HS-5 (cell line): ENCODE results near the gene NPHP4.
"Not testable (repeated sequence)": the region's sequence is repeated elsewhere in the genome, so short reads cannot be mapped to it uniquely, and the experiment has no call there.

ENCODE experiments used
- DNase-seq: peaks from one replicate; pipeline ENCODE4 v3.0.0-alpha.2; 2012; ENCODE audit warnings: low read depth

The NPHP4 gene

DNA sequence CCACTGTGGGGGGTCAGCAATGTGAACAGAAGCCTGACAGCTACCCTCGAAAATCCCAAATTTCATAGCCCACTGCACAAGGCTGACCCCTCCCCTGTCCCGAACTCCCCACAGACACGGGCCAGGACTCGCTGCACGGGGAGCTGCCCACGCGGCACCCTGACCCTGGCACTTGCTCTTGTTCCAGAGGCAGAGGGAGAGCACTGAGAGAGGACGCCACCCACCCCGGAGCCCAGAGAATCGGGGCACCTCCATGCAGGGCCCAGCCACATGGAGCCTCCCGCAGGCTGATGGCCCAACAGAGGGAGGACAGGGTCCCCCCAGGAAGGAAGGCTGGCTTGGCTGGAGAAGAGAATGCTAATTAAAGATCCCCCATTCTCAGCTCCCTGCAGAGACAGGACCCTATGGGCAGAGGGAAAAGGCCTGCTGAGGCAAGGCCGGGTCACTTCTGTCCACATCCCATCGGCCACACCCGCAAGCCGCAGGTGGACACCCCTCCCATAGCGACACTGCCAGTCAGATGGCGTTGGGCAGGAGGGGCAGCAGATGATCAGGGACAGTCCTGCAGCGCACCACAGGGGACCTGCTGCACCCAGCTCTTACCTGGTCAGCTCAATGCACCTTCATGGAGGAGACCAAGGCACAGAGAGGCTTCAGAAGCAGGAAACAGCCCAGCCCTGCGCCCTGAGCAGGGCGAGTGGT is 136.9 kb downstream of the NPHP4 start:
- no peak for DNase-seq

DNA sequence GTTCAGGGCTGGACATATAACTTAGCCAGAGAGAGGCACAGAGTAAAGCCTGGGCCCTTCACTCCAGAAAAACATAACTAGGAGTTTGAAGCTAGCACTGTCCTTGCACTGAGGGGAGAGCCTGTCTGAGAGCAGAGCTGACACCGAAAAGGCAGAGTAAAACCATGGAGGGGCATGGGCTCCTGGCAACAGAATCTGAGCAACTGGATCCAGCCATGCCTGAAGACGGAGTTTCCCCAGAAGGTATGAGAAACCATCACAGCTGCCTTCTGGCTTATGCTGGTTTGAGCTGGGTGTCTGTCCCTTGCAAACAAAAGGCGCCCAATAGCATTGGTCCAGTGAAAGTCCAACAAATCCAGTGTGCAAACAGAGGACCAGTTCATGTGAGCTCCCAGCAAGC is 137.5 kb downstream of the NPHP4 start:
- no peak for DNase-seq

DNA sequence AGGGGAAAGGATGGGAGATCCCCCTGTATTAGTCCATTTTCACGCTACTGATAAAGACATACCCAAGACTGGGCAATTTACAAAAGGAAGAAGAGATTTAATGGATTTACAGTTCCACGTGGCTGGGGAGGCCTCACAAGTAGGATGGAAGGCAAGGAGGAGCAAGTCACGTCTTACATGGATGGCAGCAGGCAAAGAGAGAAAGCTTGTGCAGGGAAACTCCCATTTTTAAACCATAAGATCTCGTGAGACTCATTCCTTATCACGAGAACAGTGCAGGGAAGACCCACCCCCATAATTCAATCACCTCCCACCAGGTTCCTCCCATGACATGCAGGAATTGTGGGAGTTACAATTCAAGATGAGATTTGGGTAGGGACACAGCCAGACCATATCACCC is 138.4 kb downstream of the NPHP4 start:
- not testable (repeated sequence) for DNase-seq

DNA sequence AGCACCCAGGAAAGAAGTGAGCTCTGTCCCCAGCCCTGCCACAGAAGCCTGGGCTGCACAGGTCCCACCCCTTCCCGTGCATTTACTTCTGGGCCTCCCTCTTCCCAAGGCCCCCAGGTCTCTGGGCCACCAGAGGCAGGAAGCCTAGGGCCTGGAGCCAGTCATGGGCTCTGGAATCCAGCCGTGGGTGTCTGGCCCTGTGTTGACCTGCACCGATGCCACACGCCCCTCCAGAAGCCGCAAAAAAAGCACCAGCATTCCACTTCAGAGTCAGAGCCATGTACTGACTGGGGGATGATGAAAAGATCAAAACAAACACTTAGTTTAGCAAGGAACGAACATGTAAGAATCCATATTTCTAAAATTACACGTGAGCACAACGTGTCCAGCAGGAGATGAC is 141.7 kb downstream of the NPHP4 start:
- no peak for DNase-seq

DNA sequence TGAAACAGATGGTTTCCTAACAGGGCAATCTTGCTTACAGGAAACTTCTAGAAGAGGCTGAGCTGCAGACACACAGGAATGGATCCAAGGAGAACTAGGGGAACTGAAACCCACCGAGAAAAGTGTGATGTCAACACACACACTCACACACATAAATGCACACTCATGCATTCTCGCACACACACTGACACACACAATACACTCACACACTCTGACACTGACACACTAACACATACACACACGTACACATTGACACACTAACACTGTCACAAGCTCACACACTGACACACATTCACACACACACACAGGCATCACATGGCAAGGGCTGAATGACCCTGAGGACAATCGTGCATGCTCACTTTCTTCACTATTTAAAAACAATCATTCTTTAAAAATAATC is 142.7 kb downstream of the NPHP4 start:
- DNase-seq, result no peak

DNA sequence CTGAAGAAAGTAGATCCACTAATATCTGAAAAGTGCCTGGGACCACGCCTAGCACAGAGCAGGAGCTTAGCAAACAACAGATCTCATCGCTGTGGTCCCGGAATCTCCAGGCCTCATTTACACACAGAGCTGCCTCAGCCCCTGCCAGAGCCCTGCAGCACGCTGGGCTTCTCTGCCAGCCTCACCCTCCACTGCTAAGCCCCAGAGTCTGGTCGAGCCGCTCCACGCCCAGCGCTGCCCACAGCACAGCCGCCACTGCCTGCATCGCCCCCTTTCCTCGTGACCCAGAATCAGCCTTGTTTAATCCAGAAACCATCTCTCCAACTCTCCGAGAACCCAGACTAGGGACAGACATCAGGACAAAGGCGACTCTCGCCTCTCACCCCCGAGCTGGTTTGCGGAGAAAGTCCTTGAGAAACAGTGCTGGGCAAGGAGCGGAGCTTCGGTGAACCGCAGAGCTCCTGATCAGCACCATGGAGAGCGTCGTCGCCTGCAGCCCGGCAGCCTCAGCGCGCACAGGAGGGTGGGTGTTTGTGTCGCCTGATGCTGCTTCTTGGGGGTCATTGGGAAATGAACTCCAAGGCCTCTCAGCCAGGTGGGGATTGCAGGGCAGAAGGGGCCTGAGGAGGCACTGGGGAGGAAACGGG is 145.1 kb downstream of the NPHP4 start:
- no peak for DNase-seq

DNA sequence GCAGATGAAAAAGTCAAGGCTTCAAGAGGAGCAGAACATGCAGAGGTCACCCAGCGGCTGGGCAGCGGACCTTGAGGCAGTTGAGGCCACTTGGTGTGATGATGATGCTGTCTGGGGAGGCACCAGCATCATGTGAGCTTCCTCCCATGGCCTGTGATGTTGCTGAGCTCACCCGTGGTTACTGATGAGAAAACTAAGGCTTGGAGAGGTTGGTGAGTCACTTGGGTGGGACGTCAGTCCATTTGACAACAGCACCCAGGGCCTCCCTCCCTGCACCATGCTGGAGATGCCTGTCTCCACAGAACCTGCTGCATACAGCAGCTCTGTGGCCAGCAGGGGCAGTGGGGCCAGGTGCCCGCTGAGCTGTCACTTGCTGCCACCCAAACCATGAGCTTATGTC is 146.8 kb downstream of the NPHP4 start:
- DNase-seq, result no peak

DNA sequence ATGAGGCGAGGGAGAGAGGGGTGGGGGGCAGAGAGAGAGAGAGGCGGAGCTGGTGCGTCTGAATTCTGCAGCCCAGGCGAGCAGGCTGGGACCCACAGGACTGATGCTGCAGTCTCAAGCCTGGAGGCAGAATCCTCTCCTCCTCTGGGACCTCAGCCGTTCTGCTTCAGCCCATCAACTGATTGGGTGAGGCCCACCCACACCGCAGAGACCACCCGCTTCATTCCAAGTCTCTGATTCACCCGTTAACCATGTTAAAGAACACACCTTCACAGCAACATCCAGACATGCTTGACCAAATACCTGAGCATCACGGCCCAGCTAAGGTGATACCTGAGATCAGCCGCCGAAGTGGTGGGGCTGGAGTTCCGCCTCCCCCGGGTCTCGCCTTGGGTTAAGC is 147.8 kb downstream of the NPHP4 start:
- no peak for DNase-seq

DNA sequence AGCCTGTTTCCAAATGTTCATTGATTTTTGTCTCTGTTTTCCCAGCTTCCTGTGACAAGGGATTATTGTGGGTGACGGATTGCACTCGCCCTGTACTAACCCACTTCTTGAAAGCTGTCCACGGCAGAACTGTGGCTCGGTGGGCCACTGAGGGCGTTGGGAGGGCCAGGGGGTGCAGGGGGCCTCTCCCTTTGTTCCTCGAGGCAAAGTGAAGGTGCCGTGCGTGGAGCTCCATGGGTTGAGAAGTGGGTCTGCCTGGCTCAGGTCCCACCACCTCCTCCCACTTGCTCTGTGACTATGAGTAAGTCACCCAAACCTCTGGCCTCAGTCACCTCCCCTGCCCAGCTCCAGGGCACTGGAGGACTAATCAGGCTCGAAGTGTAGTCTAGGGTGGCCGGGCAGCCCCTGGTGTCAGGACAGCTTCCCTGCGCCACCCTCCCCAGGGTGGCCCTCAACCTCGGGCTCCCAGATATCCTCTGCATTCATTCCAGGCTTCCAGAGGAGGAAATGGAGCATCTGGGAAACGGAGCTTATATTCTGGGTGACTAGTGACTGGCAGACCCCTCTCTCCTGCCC is 148.6 kb downstream of the NPHP4 start:
- no peak for DNase-seq

DNA sequence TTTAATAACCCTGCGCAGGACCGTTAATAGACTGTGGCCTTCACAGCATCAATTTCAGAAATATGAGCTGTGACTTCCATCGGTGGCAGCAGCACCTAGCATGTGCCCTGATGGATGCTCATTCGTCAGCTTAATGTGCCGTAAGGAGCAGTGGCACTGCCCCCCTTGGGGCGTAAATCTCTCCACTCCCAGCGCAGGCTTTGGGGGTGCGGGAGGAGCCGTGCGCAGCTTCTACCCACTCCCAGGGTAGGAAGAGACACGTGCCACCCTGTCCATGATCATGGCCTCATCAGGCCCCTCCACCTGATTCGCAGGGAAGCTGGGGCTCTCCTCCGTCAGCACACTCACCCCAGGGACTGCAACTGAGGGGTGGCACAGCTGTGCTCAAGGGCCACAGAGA is 149.5 kb downstream of the NPHP4 start:
- no peak for DNase-seq

DNA sequence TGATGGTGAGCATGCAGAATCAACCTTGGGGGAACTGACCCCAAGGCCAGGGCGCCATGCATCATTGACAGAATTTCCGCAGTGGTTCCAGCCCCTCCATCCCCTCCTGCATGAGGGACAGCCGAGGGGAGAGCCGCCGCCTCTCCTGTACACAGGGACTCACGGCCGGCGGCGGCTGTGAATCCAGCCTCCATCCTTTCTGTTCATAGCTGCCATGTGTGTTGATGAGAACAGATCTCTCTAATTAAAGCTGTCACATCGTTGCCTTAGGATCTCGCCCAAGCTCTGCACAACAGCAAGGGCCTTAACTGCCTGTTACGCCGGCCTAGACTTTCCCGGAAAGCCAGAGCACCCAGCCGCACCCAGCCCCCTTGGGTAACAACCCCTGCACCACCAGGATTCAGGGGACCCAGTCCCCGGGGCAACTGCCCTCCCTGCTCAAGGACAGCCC is 151.6 kb downstream of the NPHP4 start:
- DNase-seq, result no peak

DNA sequence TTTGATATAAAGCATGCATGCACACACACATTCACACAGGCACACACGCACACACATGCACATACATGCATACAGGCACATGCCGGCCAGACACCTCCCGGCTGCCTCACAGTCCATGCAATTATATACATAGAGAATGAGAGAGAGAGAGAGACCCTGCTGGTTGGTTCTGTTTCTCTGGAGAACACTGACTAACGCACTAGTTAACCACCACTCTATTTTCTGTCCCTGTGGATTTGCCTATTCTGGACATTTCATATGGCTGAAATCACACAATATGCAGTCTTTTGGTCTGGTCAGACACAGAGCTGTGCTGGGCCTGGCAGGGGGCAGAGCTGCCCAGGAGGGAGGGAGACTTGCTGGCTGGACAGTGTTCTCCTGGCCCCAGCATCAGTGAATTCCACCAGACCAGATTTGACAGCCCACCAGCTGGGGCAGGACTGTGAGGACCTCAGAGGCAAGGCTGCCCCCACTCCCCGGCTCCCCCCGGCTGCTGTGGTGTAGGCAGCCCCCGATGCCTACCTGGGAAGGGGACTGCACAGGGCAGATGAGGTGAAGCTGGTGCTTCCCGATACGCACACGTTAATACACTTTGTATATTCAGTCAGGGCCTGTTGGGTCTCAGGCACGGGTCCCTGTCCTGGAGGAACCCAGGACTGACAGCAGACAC is 152.2 kb downstream of the NPHP4 start:
- DNase-seq, result no peak

DNA sequence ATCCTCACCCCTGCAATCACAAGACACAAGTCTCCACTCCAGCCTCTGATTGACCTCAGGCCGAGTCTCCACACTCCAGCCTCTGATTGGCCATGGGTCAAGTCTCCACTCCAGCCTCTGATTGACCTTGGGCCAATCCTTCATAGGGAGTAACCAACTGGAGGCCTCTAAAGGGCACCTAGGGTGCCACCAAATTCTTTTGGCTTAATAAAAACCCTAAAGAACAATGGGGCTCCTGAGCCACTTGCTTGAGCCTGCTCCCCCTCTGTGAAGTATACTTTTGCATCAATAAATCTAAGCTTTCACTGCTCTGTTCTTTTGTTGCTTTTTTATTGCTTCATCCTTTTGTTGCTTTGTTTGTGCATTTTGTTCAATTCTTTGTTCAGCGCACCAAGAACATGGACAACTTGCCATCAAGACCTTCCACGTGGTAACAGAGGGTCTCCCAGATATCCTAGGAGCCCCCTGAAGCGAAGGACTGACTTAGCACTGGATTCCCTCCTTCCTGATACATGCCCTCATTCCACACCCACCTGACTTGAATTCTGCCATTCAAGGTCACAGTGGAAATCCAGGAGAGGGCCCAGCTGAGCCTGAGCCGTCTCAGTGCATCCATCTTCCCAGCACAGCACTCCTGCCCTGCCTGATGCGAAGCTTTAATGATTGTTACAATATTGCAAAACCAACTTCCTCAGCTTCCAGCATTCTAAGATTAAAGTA is 152.9 kb downstream of the NPHP4 start:
- no peak for DNase-seq

DNA sequence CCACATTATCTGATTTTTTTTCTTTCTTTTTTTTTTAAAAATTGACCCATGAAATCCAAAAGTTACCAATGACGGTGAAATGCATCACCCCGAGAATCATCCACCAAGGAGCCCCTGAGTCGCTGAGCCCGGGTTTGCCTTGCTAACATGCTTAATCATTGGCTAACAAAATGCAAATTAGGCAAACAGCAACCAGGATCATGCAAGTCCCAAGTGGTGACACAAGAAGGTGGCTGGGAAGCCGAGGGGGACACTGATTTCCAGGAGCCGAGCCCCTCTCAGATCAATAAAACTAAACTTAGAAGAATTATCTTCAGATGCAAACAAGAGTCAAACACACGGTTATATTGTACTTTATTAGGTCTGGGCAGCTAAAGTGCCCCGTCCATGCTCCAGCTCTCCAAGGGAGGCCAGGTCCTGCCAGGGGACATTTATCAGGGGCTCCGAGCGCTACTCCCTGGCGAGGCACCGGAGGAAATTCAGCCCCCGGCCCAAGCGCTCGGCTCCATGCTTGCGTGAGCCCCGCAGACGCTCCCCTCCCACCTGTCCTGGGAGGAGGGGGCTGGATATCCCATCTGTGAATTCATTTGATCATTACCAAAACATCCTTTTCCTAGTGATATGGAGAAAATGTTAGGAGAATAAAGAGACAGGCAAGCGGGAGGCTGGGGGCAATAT is 154.1 kb downstream of the NPHP4 start:
- DNase-seq, result no peak

DNA sequence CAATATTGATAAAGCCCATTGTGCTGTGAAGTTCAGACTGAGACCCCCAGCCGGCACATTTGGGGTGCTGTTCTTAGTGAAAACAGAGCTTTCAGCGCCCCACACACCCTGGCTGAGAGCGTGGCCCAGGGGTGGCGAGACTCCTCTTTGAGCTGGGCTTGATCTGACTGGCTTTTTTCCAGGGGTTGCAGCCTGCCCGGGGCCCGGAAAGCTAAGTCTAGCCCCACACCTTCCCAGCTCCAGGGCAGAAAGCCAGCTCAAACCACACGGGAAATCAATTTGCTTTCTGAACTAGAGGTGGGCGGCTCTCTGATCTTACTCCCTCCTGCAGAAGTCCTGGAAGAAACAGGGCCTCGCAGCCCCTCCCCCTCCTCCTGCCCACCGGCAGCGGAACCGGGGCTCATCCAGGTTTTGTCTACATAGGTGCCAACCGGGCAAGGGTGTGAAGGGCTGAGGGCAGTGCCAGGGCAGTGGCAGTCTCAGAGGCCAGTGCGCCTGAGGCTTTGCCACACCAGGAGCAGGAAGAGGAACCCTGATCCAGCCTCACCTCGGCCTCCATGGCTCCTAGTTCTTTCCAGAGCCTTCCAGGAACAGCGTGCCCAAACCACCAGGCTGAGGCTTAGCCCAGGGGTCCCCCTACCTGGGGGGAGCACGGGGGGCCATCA is 155.3 kb downstream of the NPHP4 start:
- no peak for DNase-seq

DNA sequence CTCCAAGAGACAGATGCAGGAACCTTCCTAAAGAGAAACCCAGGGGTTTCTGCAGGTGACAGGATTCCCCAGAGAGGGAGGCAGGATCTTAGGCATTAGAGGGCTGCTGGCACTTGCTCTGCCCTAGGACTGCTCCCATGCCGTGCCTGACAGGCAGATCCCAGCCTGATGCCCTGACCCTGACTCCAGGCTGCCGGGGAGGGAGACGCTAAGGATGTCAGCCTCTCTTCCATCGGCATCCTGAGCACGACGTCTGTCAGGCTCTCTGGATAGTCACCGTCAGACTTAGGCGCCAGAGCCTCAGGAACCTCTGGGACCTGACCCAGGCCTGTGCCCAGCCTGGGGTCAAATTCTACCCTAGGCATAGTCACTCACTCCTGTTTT is 157.1 kb downstream of the NPHP4 start:
- DNase-seq, result no peak

DNA sequence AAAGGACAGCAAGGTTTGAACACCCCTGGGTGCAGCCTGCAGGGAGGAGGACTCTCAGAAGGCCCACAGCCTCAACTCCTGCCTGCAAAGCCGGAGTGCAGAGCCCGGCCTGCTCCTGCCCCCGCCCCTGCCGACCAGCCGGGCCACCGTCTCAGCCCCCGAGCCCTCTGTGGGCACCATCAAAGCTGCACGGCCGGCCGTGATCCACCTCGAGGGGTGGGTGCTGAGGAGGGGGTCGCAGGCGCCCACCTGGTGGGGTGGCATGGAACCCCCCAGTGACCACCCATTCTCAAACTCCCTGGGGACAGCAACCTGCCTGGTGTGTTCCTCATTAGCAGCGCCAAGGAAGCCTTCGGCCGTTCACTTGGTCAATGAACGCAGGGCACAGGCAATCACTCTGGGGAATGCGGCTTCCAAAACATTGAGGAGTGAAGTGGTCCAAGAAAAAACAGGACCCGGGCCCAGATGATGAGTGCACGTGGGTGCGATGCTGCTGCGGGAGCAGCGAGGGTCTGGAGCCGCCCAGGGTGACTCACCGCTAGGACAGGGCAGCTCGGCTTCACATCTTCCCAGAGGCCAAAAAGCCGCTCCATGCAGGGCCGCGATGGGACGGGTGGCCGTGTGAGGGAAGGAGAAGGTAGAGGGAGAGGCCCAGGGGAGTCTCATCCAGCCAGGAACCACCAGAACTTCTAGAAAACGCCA is 157.6 kb downstream of the NPHP4 start:
- DNase-seq, result no peak

DNA sequence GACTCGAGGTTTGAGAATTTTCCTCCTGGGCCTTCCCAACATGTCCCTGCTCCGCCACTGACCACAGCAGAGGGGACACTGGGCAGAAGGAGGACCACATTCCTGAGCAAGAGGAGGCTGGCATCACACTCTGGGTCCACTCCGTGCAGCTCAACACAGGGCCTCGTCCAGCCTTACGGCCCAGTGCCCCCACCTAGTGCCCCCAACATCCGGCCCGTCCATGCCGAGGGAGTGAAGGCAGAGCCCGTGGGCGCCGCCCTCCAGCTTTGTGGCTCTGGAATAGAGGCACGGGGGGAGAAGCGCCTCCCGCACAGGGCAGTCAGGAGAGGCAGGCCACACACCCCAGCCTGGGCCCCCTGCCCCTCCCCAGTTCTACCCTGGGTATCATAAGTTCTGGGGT is 158.3 kb downstream of the NPHP4 start:
- no peak for DNase-seq

DNA sequence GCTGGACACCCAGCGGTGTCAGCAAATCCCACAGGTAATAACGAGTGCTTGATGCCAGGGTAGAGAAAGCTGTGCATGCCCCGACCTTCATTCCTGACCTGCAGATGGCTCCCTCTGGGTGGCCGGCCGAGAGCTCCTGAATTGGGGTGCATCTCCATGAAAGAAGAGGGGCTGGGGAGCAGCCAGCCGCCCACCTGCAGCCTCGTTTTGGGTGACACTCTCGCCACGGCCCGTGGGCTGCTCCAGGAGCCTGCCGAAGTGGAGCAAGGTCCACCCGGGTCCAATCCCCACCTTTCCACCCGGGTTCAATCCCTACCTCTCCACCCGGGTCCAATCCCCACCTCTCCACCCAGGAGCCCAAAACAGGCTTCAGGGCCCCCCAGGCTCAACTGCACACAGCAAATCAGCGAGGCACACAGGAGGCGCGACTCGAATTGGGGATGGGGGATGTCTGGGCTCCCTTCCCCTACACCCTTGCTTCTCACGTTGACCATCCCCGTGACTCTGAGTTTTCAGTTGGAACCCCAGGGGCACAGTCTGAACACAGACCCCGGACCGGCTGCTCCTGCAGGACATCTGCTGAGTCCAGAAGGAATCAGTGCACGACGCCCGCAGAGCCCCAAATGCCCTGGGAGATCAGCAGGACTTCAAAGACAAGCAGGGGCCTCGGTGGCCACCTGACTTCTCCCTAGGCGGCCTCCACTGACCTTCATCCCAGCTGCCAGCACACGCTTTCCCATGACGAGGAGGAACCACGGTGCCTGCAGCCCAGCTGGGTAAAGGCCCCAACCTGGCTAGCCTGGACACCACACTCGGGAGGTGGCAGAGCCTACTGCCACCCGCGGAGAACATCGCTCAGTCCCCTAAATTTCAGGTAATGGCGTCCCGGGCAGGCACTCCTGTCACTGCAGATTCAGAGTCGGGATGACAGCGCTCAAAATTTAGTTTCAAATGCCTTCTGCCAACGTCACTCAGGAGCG is 159.0 kb downstream of the NPHP4 start:
- DNase-seq, result no peak
